Ecto neural progenitor cell (in vitro differentiated cells): ENCODE results near the gene TLCD3B.

Experiments used
- DNase-seq: peaks from one replicate; pipeline ENCODE4 v3.0.0-alpha.2; 2018; ENCODE audit warnings: low spot score

The TLCD3B gene

GRCh38 chr16:29988346-29989075, 42.6 kb downstream of the TLCD3B start:
- no peak for DNase-seq

- no peak for DNase-seq
These were observed 43.5 kb downstream of the TLCD3B start for GRCh38 chr16:29987371-29988085.

- no peak for DNase-seq
These were observed 44.1 kb downstream of the TLCD3B start for GRCh38 chr16:29986931-29987330.

GRCh38 chr16:29986231-29986630, 44.8 kb downstream of the TLCD3B start:
- DNase-seq, result no peak

GRCh38 chr16:29985271-29985811, 45.7 kb downstream of the TLCD3B start:
- no peak for DNase-seq

- no peak for DNase-seq
These were observed 46.3 kb downstream of the TLCD3B start for GRCh38 chr16:29984764-29985147.

- no peak for DNase-seq
These were observed 46.8 kb downstream of the TLCD3B start for GRCh38 chr16:29984137-29984763.

- no peak for DNase-seq
These were observed 47.5 kb downstream of the TLCD3B start for GRCh38 chr16:29983420-29984136.

- no peak for DNase-seq
These were observed 48.3 kb downstream of the TLCD3B start for GRCh38 chr16:29982560-29983419.

- DNase-seq, result no peak
These were observed 52.4 kb downstream of the TLCD3B start for GRCh38 chr16:29978564-29979270.

GRCh38 chr16:29978081-29978480, 53.0 kb downstream of the TLCD3B start:
- DNase-seq, result peak; percentile 27

- DNase-seq, result peak; percentile 36
These were observed 53.8 kb downstream of the TLCD3B start for GRCh38 chr16:29977063-29977825.

- peak; percentile 48 for DNase-seq
These were observed 55.1 kb downstream of the TLCD3B start for GRCh38 chr16:29975811-29976511.

- peak; percentile 35 for DNase-seq
These were observed 55.9 kb downstream of the TLCD3B start for GRCh38 chr16:29975134-29975538.
